GM12872 (cell line): Measurements from ENCODE around the gene CAPRIN2.

ENCODE experiments used
- CTCF ChIP-seq: IDR thresholded peaks from 3 replicates; pipeline ENCODE4 v1.5.1; 2011; ENCODE audit warnings: low read depth, mild to moderate bottlenecking, low read length, moderate library complexity; ENCODE audit not compliant: insufficient read depth

The CAPRIN2 gene

DNA sequence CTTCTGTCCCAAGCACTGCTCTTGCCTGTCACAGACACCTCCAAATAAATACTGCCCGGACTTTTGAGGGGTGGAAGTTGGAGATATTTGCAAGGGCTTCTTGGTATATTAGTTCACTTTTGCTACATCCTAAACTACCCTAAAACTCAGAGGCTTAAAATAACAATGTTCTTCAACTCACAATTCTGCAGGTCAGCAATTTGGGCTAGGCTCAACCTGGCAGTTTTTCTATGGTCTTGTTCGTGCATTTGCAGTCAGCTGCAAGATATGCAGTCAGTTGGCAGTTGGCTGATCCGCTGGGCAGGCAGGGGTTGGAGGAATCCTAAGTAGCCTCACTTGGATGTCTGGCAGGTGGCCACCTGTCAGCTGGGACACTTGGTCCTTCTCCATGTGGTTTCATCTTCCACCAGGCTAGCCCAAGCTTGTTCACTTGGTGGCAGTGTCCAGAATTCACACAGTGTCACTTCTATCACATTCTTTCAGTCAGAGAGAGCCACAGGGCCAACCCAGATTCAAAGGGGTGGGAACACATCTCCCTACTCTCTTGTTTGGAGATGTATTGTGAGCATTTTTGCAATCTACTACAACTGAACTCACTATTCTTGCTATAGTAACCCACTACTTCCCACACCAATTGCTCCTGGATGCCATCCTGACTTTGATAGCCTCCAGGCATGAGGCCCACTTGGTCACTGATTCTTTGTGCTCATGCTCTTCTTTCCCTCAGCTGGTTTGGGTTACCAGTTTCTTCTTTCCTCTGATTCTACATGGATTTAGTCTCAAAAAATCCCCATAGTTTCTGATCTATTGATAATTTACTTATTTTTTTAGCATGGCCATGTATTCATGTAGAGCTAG, 27.8 kb upstream of the CAPRIN2 start:
- no peak for TF ChIP-seq CTCF

DNA sequence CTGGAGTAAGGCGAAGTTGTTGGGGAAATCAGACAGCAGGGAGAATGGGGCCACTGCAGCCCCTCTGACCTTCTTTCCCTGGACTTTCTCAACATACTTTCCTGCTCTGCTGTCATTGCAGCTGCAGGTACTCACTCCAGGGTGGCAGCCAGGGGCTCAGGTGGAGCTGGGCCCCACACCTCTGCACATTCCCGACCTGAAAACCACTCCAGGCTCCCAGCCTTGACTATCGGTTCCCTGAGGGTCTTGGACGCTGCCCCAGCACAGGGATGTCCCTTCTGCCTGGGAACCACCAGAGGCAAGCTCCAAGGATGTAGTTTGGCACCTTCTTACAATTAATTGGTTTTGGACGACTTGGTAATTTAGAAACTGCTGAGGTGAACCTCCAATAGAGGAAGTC, 24.8 kb upstream of the CAPRIN2 start:
- TF ChIP-seq CTCF = no peak

DNA sequence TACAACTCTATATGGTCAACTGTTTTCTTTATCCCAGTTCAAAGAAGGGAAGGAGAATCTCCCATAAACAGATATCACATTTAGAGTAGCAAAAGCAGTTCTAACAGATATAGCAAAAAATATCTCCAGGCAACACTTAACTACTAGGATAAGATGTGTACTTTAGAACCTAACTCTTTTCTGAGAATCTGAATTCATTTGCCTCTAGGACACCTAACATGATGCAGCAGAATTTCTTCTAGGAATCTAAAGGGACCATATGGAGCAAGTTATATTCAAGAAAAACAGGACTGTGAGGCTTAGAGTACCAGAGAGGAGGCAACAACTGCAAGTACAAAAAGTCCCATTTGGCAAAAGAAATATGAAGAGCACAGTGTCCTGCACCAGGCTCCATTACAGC, 24.4 kb upstream of the CAPRIN2 start:
- no peak for TF ChIP-seq CTCF

DNA sequence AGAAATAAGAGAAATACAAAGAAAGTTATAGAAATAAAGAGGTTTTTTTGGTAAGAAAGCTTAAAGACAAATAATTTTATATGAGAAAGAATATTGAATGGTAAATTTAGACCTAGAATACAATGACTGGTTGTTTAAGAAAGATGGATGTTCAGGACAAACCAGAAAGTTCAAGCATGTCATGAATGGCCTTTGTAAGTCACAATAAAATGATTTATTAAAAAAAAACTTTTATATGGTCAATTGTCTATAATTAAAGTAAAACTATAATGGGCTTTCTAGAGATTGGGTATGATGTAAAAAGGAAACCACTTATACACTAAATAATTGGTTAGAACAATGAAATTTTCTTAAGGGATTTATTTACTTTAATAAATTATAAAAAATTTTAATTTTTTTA, 19.8 kb upstream of the CAPRIN2 start:
- no peak for TF ChIP-seq CTCF

- TF ChIP-seq CTCF = no peak
Observed at GRCh38 chr12:30769802-30770201, 15.1 kb upstream of the CAPRIN2 start.

- no peak for TF ChIP-seq CTCF
Observed at GRCh38 chr12:30764251-30764650, 9.5 kb upstream of the CAPRIN2 start.

- no peak for TF ChIP-seq CTCF
Observed at GRCh38 chr12:30763053-30763452, 8.3 kb upstream of the CAPRIN2 start.
